Right lobe of liver (tissue), 6 donors: Measurements from ENCODE around the gene LRMDA. TPM values are rescaled to one million over a fixed set of nuclear protein-coding genes. Genes with fewer than 3 reads are reported as not detected.

Experiments used
- ATAC-seq, 4 donors: fragments of 200-7000 bp; cut with Tn5 transposase; one replicate each; pipeline ENCODE4 v1.9.1; 2020; ENCODE audit warnings: mild to moderate bottlenecking in 4 of 4, moderate library complexity in 4 of 4
- DNase-seq, 3 donors: peaks; one replicate each; pipeline ENCODE4 v3.0.0-alpha.2; 2020
- H3K27ac ChIP-seq, 3 donors: fragments of 200-600 bp; one replicate each; pipeline ENCODE4 v1.8.0; 2022
- H3K27me3 ChIP-seq, 2 donors: fragments of 200-600 bp; one replicate each; pipeline ENCODE4 v1.8.0; 2022
- H3K36me3 ChIP-seq, 4 donors: fragments of 200-600 bp; sonication (generic) in 1 of 4; one replicate each; pipeline versions ENCODE4 v1.5.1 to v1.8.0; 2017 to 2022; ENCODE audit warnings: control low read depth in 1 of 4
- H3K4me1 ChIP-seq, 4 donors: fragments of 200-600 bp; sonication (generic) in 1 of 4; one replicate each; pipeline versions ENCODE4 v1.5.1 to v1.8.0; 2017 to 2022; ENCODE audit warnings: control low read depth in 1 of 4
- H3K4me3 ChIP-seq, 3 donors: fragments of 200-600 bp; one replicate each; pipeline ENCODE4 v1.8.0; 2022
- H3K9me3 ChIP-seq, 4 donors: fragments of 200-600 bp; sonication (generic) in 1 of 4; one replicate each; pipeline versions ENCODE4 v1.5.1 to v1.8.0; 2017 to 2022; ENCODE audit warnings: control low read depth in 1 of 4
- CTCF ChIP-seq, 4 donors: fragments of 200-600 bp in 3 of 4; fragments of 450-650 bp in 1 of 4; IDR thresholded peaks; one replicate each; pipeline versions ENCODE4 v1.5.1 to v1.8.0; 2016 to 2022; ENCODE audit warnings: antibody characterized with exemption in 4 of 4, mild to moderate bottlenecking in 2 of 4
- POLR2A ChIP-seq: fragments of 450-650 bp; IDR thresholded peaks from one replicate; pipeline ENCODE4 v1.6.1; 2017; ENCODE audit warnings: antibody characterized with exemption, mild to moderate bottlenecking
- WGBS: methylation state at CpG from one replicate; pipeline ENCODE4 v1.1.6; 2018; ENCODE audit warnings: low coverage, low lambda C conversion rate; ENCODE audit not compliant: insufficient coverage; ENCODE audit errors: missing lambda C conversion rate; 5-methylcytosine and 5-hydroxymethylcytosine counted together
- intact Hi-C, 2 donors: fragments of 100-400 bp; cut with DNase I; formaldehyde crosslinking; loops; one replicate each; pipeline versions ENCODE4 v1.11.2 to v1.14.1; 2022
- total RNA-seq, 6 experiments: library from RNA; depleted of rRNA in 2 of 6; stranded (reverse); fragments of >200 nt in 2 of 6; fragmentation: NEBNext Ultra II Directional in 3 of 6; extraction: Animal tissue kit (Norgen Biotek cat#: 25700) in 3 of 6; gene quantifications; one replicate each; pipeline versions ENCODE4 v1.1.0 to v1.2.4, GENCODE V29; 2016 to 2023
- donor health status: DM: no; HTN: yes; CAD: no.
- donor health status: DM: no; HTN: no; CAD: no.
- donor health status: DM: no; HTN: no; CAD: no.
- donor health status: DM: no; HTN: yes; CAD: no.
- donor health status: DM: no; HTN: yes; CAD: no.

Gene LRMDA
- total RNA-seq, 6 experiments from 2014 or later, result 9.9 to 19.9 (median 16.3) TPM

GRCh38 chr10:75870039-75870645, 438.7 kb downstream of the LRMDA start:
- intact Hi-C loops, result no loop called here
- no peaks in the 10 kb centered on the region for H3K4me1 ChIP-seq
- no peak for TF ChIP-seq CTCF (IDR thresholded peaks at IDR 0.05)
- TF ChIP-seq POLR2A, result no peak
- no peak overlapping the region for H3K27ac ChIP-seq
- no peaks in the 10 kb centered on the region for H3K9me3 ChIP-seq
- H3K27me3 ChIP-seq, result no peaks in the 10 kb centered on the region
- no peak for ATAC-seq
- no peak overlapping the region for H3K4me3 ChIP-seq
- 98% methylated on average over 4 of the region's 4 CpGs for WGBS
- H3K36me3 ChIP-seq, result no peaks in the 10 kb centered on the region
- DNase-seq, result no peak

- DNase-seq, result no peak
- WGBS, result no CpG with 5 or more reads among the region's 2 CpGs
- Histone ChIP-seq H3K4me3 (no peak overlapping the region), H3K9me3 (no peaks in the 10 kb centered on the region), H3K27me3 (no peaks in the 10 kb centered on the region), H3K36me3 (no peaks in the 10 kb centered on the region), H3K27ac (no peak overlapping the region), H3K4me1 (no peaks in the 10 kb centered on the region)
- TF ChIP-seq CTCF (IDR thresholded peaks at IDR 0.05) (no peak), POLR2A (no peak)
- ATAC-seq, result no peak
- intact Hi-C loops, result no loop called here
These were observed 444.3 kb downstream of the LRMDA start for GRCh38 chr10:75875740-75876139.

GRCh38 chr10:75876710-75877109, 445.3 kb downstream of the LRMDA start:
- 56% methylated on average over 1 of the region's 3 CpGs for WGBS

GRCh38 chr10:75877877-75878276, 446.5 kb downstream of the LRMDA start:
- WGBS, result 72% methylated on average over 4 of the region's 7 CpGs
- ATAC-seq (no peak), DNase-seq (no peak)
- Histone ChIP-seq H3K27ac (no peak overlapping the region), H3K27me3 (no peaks in the 10 kb centered on the region), H3K4me1 (no peaks in the 10 kb centered on the region), H3K4me3 (no peak overlapping the region), H3K36me3 (no peaks in the 10 kb centered on the region), H3K9me3 (no peaks in the 10 kb centered on the region)
- TF ChIP-seq POLR2A (no peak), CTCF (IDR thresholded peaks at IDR 0.05) (no peak)
- intact Hi-C loops, result no loop called here

More at GRCh38 chr10:75876710-75877109, 445.3 kb downstream of the LRMDA start:
- DNase-seq (no peak), ATAC-seq (no peak)
- intact Hi-C loops, result no loop called here
- H3K27ac ChIP-seq, result no peak overlapping the region
- TF ChIP-seq POLR2A (no peak), CTCF (IDR thresholded peaks at IDR 0.05) (no peak)
- H3K36me3 ChIP-seq, result no peaks in the 10 kb centered on the region
- no peaks in the 10 kb centered on the region for H3K27me3 ChIP-seq
- no peaks in the 10 kb centered on the region for H3K9me3 ChIP-seq
- H3K4me3 ChIP-seq, result no peak overlapping the region
- H3K4me1 ChIP-seq, result no peaks in the 10 kb centered on the region

- no peaks in the 10 kb centered on the region for H3K36me3 ChIP-seq
- no peaks in the 10 kb centered on the region for H3K4me1 ChIP-seq
- DNase-seq (no peak), ATAC-seq (no peak)
- no peaks in the 10 kb centered on the region for H3K9me3 ChIP-seq
- TF ChIP-seq CTCF (IDR thresholded peaks at IDR 0.05) (no peak), POLR2A (no peak)
- intact Hi-C loops, result no loop called here
- no peak overlapping the region for H3K4me3 ChIP-seq
- no CpG with 5 or more reads among the region's 2 CpGs for WGBS
- H3K27me3 ChIP-seq, result no peaks in the 10 kb centered on the region
- H3K27ac ChIP-seq, result no peak overlapping the region
These were observed 447.2 kb downstream of the LRMDA start for GRCh38 chr10:75878586-75878985.
